ENCODE data around the gene PFKL. TPM values are rescaled to one million over a fixed set of nuclear protein-coding genes. Genes with fewer than 3 reads are reported as not detected.

PFKL gene
- total and polyA plus RNA-seq, 2 experiments from 2014 or later = 40.3 to 106 TPM

DNA sequence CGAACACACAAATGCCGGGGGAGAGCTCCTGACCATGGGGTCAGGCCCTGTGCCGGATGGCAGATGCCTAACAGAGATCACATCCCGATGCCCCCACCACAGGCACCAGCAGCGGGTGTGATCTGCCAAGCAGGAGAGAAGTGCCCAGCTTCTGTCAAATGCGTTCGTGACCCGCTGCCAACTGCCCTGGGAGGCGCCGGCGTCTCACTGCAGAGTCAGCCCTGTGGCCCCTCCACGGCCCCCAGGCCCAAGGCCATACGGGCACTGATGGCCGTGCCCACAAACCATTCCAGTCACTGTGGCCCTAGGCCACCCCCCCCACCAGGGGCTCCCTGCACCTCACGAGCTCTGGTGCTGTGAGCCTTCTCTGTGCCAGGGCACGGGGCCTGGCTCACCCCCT, 31.4 kb downstream of the PFKL start:
- H3K27ac ChIP-seq (ENCODE audit: low read depth) = no peak overlapping the region
- H3K27ac Mint-ChIP-seq = no peak overlapping the region
- no peak for ATAC-seq
- no peaks in the 10 kb centered on the region; the same call in 2 of the 3 replicates for H3K36me3 Mint-ChIP-seq (ENCODE audit: low read depth)
- no peak overlapping the region for H3K4me3 Mint-ChIP-seq
- no peaks in the 10 kb centered on the region for H3K36me3 ChIP-seq (ENCODE audit: insufficient read depth)
- H3K4me1 Mint-ChIP-seq = no peaks in the 10 kb centered on the region
- H3K9me3 Mint-ChIP-seq = no peaks in the 10 kb centered on the region
- peaks cover 3% of the 10 kb centered on the region for H3K27me3 Mint-ChIP-seq (ENCODE audit: insufficient read depth, low read depth, poor library complexity)
- H3K4me3 ChIP-seq = no peak overlapping the region
- H3K27me3 ChIP-seq (ENCODE audit: insufficient read depth) = no peaks in the 10 kb centered on the region
- no peaks in the 10 kb centered on the region for H3K79me2 ChIP-seq (replicated peaks; ENCODE audit: insufficient read depth)
- no peaks in the 10 kb centered on the region for H4K20me1 ChIP-seq (replicated peaks; ENCODE audit: insufficient read depth)
- TF ChIP-seq, protein P1, sequence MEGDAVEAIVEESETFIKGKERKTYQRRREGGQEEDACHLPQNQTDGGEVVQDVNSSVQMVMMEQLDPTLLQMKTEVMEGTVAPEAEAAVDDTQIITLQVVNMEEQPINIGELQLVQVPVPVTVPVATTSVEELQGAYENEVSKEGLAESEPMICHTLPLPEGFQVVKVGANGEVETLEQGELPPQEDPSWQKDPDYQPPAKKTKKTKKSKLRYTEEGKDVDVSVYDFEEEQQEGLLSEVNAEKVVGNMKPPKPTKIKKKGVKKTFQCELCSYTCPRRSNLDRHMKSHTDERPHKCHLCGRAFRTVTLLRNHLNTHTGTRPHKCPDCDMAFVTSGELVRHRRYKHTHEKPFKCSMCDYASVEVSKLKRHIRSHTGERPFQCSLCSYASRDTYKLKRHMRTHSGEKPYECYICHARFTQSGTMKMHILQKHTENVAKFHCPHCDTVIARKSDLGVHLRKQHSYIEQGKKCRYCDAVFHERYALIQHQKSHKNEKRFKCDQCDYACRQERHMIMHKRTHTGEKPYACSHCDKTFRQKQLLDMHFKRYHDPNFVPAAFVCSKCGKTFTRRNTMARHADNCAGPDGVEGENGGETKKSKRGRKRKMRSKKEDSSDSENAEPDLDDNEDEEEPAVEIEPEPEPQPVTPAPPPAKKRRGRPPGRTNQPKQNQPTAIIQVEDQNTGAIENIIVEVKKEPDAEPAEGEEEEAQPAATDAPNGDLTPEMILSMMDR (conservative IDR thresholded peaks at IDR 0.05; ENCODE audit: low read depth in 2 of 2) = no peak
- no peak for TF ChIP-seq POLR2AphosphoS5 (IDR thresholded peaks at IDR 0.05; ENCODE audit: low read depth)
- H3F3A ChIP-seq (replicated peaks; ENCODE audit: low read depth) = no peaks in the 10 kb centered on the region
- no peaks in the 10 kb centered on the region for H3K4me1 ChIP-seq (ENCODE audit: insufficient read depth)
- no peak overlapping the region for H2AFZ ChIP-seq
- H3K9me2 ChIP-seq (ENCODE audit: insufficient read depth) = no peaks in the 10 kb centered on the region
- H3K4me2 ChIP-seq = no peak overlapping the region
- DNase-seq (ENCODE audit: low spot score) = no peak

DNA sequence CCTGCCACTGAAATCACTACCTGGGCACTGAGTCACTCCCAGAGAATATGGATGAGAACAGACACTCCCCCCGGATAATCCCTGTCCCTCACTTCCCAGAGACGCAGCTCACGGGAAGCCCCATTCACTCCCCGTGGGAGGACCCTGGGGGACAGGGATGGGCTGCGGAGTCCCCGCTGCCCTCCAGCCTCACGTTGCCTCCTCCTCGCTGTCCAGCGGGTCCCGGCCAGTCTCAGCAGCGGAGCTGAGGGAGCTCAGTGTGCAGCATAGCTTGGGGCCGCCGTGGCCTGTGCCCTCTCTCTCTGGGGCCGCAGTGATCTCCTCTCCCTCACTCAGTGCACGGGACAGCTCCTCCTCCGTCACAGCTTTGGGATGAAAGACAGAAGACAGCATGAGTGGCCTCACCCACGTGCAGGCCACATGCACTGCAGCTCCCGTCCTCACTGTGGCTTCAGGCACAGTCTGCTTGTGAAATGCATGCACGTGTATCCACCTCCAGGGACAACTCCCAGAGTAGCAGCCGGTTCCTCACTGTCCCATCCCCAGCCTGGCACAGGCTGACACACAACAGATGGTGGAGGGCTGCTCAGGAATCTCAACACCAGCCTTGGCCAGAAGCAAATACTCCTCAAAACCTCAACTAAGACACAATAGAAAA, 31.9 kb downstream of the PFKL start:
- no peak overlapping the region for H3K4me3 ChIP-seq

More for the DNA sequence above, 31.9 kb downstream of the PFKL start:
- Histone ChIP-seq H3K36me3 (ENCODE audit: insufficient read depth) (no peaks in the 10 kb centered on the region), H3K79me2 (replicated peaks; ENCODE audit: insufficient read depth) (no peaks in the 10 kb centered on the region), H3F3A (replicated peaks; ENCODE audit: low read depth) (no peaks in the 10 kb centered on the region), H3K27ac (ENCODE audit: low read depth) (no peak overlapping the region), H2AFZ (no peak overlapping the region), H3K4me2 (no peak overlapping the region), H3K4me1 (ENCODE audit: insufficient read depth) (no peaks in the 10 kb centered on the region), H3K9me2 (ENCODE audit: insufficient read depth) (no peaks in the 10 kb centered on the region), H3K27me3 (ENCODE audit: insufficient read depth) (no peaks in the 10 kb centered on the region), H4K20me1 (replicated peaks; ENCODE audit: insufficient read depth) (no peaks in the 10 kb centered on the region)
- TF ChIP-seq JUNB (IDR thresholded peaks at IDR 0.05; ENCODE audit: unreplicated experiment) (no peak), POLR2AphosphoS5 (IDR thresholded peaks at IDR 0.05; ENCODE audit: low read depth) (no peak), STAT1 (IDR thresholded peaks at IDR 0.05; ENCODE audit: unreplicated experiment) (no peak)
- TF ChIP-seq, protein P2, sequence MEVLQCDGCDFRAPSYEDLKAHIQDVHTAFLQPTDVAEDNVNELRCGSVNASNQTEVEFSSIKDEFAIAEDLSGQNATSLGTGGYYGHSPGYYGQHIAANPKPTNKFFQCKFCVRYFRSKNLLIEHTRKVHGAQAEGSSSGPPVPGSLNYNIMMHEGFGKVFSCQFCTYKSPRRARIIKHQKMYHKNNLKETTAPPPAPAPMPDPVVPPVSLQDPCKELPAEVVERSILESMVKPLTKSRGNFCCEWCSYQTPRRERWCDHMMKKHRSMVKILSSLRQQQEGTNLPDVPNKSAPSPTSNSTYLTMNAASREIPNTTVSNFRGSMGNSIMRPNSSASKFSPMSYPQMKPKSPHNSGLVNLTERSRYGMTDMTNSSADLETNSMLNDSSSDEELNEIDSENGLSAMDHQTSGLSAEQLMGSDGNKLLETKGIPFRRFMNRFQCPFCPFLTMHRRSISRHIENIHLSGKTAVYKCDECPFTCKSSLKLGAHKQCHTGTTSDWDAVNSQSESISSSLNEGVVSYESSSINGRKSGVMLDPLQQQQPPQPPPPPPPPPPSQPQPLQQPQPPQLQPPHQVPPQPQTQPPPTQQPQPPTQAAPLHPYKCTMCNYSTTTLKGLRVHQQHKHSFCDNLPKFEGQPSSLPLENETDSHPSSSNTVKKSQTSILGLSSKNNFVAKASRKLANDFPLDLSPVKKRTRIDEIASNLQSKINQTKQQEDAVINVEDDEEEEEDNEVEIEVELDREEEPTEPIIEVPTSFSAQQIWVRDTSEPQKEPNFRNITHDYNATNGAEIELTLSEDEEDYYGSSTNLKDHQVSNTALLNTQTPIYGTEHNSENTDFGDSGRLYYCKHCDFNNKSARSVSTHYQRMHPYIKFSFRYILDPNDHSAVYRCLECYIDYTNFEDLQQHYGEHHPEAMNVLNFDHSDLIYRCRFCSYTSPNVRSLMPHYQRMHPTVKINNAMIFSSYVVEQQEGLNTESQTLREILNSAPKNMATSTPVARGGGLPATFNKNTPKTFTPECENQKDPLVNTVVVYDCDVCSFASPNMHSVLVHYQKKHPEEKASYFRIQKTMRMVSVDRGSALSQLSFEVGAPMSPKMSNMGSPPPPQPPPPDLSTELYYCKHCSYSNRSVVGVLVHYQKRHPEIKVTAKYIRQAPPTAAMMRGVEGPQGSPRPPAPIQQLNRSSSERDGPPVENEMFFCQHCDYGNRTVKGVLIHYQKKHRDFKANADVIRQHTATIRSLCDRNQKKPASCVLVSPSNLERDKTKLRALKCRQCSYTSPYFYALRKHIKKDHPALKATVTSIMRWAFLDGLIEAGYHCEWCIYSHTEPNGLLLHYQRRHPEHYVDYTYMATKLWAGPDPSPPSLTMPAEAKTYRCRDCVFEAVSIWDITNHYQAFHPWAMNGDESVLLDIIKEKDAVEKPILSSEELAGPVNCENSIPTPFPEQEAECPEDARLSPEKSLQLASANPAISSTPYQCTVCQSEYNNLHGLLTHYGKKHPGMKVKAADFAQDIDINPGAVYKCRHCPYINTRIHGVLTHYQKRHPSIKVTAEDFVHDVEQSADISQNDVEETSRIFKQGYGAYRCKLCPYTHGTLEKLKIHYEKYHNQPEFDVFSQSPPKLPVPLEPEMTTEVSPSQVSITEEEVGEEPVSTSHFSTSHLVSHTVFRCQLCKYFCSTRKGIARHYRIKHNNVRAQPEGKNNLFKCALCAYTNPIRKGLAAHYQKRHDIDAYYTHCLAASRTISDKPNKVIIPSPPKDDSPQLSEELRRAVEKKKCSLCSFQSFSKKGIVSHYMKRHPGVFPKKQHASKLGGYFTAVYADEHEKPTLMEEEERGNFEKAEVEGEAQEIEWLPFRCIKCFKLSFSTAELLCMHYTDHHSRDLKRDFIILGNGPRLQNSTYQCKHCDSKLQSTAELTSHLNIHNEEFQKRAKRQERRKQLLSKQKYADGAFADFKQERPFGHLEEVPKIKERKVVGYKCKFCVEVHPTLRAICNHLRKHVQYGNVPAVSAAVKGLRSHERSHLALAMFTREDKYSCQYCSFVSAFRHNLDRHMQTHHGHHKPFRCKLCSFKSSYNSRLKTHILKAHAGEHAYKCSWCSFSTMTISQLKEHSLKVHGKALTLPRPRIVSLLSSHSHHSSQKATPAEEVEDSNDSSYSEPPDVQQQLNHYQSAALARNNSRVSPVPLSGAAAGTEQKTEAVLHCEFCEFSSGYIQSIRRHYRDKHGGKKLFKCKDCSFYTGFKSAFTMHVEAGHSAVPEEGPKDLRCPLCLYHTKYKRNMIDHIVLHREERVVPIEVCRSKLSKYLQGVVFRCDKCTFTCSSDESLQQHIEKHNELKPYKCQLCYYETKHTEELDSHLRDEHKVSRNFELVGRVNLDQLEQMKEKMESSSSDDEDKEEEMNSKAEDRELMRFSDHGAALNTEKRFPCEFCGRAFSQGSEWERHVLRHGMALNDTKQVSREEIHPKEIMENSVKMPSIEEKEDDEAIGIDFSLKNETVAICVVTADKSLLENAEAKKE (CRISPR knock-in tag; IDR thresholded peaks at IDR 0.05) = no peak
- TF ChIP-seq, protein P1 (conservative IDR thresholded peaks at IDR 0.05; ENCODE audit: low read depth in 2 of 2) = no peak
- Mint-ChIP-seq H3K9me3 (no peaks in the 10 kb centered on the region), H3K27ac (no peak overlapping the region), H3K4me3 (no peak overlapping the region), H3K27me3 (ENCODE audit: insufficient read depth, low read depth, poor library complexity) (peaks cover 3% of the 10 kb centered on the region), H3K36me3 (ENCODE audit: low read depth) (no peaks in the 10 kb centered on the region; the same call in 2 of the 3 replicates), H3K4me1 (no peaks in the 10 kb centered on the region)
- ATAC-seq (no peak), DNase-seq (ENCODE audit: low spot score) (no peak)
